GM19238 (cell line): Measurements from ENCODE around the gene NUDT19.
"Not testable (repeated sequence)": the region's sequence is repeated elsewhere in the genome, so short reads cannot be mapped to it uniquely, and the experiment has no call there.

Experiments used
- DNase-seq: peaks from one replicate; pipeline ENCODE4 v3.0.0; 2011; ENCODE audit warnings: low spot score; ENCODE audit not compliant: insufficient read length

The NUDT19 gene

DNA sequence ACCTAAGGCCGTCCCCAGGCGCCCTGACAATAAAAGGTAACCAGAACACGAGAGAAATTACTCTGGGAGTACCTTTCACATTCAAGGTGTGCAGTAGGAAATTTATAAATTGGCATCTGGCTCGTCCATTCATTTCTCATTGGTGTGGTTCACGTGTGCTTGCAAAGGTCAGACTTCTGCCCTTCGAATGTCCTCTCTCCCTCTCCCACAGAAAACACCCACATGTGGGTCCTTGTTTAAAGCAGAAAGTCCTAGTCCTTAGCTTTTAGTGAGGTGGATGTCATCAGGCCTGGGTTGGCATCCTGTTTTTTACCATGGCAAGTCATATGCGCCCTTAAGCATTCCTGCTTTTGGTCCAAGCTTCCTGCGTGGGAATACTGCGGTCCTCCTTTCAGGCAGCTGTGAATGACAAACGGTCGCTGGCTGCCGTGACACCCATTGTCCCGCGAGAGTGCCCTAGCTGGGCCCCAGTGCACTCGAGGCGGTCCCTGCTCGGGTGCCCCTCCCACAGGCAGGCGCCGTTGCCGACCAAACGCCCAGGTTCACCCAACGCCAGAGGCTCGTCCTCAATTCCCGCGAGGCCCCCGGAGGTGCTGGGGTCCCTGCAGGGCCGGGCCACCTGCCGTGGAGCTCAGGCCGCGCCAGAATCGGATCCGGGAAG is at the start of gene NUDT19:
NUDT19 (plus strand) TSS at position 531 of the 661 bp plus-strand sequence. CDS start 140 bp downstream, outside the sequence.
- peak; percentile 87 for DNase-seq

DNA sequence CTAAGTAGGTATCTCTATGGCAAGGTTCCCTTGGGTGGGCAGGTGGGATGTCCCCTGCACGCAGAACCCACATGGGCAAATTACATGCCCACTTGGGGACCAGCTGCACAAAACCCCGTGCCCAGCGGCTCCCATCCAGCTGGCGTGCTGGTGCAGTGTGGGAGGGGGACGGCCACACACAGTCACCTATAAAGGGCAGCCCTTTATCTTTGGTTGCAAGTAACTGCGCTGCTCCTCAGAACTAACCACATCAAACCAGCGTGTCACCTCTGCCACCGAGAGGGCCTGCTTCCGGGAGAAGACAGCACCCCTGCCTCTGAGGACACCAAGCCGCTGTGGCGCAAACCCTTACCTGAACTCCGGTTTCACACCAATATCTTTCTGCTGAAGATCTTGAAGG is 48.9 kb upstream of the NUDT19 start:
- no peak for DNase-seq

DNA sequence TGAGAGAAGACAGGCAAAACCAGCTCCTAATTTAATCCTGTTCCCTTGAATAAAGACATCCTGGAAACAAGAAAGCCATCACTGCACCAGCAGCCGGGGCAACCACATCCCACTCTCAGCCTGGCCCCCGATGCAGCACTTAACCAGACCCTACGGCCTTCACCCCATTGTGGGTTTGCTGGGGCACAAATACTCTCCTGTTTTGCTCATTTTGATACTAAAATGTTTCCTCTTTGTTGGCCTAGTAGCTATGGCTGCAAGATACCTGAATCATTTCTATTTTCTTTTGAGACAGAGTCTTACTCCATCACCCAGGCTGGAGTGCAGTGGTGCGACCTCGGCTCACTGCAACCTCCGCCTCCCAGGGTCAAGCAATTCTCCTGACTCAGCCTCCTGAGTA is 45.1 kb upstream of the NUDT19 start:
- no peak for DNase-seq

DNA sequence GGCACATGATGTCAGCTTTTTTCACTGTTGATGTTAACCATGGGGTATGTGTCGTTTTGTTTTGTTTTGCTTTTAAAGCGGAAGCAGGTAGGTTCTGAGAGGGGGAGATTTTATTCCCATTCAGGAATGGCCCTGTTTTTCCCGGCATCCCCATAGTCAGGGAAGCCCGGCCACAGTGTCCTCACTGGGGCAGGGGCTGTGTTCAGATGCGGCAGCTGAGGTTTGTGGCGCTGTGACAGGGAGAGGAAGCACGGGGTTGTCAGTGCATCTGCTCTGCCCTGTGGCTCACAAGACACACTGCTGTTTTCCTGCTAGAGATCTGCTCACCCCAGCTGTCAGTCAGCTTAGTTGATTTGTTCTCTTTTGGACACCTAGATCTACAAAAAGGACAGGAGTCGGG is 44.3 kb upstream of the NUDT19 start:
- no peak for DNase-seq

DNA sequence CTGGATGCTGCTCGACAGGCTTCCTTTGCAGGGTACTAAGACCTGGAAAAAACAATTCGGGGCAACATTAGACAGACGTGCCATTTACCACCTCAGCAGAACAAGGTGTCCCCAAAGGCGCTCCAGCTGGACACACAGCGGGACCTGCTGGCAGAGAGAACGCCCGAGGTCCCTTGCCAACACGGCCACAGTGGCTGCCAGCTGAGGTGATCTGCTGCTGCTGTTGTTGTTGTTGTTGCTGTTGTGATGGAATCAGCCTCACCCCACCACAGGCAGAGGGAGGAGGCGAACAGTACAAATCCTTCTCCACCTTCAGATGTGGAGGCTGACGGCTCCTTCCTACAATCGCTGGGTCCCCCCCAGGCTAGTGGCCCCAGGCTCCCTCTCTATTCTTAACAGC is 41.9 kb upstream of the NUDT19 start:
- no peak for DNase-seq

DNA sequence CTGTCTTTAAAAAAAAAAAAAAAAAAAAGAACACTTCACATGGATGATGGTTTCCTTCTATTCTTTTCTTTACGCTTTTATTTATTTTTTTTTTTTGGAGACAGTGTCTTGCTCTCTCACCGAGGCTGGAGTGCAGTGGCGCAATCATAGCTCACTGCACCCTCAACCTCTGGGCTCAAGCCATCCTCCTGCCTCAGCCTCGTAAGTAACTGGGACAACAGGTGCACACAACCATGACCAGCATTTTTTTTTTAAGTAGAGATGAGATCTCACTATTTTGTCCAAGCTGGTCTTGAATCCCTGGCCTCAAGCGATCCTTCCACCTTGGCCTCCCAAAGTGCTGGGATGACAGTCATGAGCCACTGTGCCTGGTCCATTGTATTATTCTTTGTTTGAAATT is 41.0 kb upstream of the NUDT19 start:
- no peak for DNase-seq

DNA sequence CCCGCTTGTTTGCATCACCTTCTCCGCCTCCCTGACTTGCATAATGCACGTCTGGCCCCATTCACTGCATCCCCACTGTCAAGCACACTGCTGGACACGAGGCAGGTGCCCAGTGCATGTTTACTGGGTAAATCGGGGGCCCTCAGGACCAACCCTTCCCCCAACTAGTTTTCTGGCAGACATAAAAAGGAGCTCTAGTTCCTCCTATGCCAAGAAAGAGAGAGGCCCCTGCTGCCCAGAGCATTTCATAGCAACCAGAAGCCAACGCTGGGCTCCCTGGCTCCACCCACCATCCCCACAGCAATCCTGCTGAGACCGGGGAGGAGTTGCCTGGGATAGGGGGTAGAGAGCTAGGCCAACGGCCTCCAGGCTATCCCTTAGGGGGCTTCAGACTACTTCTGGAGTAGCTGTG is 39.9 kb upstream of the NUDT19 start:
- no peak for DNase-seq

DNA sequence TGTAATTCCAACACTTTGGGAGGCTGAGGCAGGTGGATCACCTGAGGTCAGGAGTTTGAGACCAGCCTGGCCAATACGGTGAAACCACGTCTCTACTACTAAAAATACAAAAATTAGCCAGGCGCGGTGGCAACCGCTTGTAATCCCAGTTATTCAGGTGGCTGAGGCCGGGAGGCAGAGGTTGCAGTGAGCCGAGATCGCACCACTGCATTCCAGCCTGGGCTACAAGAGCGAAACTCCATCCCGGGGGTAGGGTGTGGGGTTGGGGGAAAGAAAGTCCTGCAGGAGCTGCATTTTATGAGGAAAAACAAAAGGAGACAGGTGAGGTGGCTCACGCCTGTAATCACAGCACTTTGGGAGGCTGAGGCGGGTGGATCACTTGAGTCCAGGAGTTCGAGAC is 39.3 kb upstream of the NUDT19 start:
- not testable (repeated sequence) for DNase-seq

DNA sequence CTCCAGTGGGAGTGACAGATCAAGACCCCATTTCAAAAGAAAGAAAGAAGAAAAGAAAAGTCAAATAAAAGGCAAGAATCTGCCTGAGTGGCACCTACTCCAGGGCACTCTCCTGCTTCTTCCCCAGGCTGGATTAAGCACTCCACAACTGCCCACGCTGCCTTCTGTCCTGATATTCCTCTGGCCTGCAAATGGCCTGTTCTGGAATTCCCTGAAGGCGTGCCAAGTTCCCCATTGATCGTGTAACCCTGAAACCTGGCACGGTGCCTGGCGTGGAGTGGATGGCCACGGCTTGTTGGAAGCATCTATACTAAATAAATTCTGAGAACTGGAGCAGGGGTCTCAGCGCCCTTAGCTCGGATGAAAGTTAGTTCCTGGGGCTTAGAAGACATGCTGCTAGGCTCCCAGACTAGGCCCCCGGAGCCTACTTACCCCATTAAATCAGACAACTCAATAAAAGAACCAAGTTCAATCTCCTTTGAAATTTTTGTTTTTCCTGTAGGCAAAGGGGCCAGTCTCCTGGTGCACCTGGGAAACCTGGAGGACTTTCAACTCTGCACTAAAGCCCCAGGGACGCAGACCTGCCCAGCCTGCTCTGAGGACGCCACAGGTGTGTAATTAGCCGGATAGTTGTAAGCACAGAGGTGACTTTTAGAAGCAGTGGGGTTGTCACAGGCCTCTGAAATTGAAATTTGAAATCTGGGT is 38.6 kb upstream of the NUDT19 start:
- no peak for DNase-seq

DNA sequence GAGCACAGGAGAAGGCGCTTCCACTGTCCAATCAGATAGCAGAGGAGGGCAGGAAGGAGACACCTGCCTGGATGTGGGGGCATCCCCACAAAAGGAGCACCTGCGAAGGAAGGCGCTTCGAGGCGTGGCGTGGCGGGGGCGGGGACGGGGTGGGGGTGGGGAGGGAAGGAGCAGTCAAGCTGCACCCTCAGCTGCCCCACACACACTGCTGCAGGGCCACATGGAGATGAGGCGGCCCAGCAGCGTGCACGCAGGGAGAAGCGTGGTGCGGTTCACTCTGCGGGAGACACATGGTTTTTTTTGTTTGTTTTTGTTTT is 38.1 kb upstream of the NUDT19 start:
- DNase-seq, result no peak

DNA sequence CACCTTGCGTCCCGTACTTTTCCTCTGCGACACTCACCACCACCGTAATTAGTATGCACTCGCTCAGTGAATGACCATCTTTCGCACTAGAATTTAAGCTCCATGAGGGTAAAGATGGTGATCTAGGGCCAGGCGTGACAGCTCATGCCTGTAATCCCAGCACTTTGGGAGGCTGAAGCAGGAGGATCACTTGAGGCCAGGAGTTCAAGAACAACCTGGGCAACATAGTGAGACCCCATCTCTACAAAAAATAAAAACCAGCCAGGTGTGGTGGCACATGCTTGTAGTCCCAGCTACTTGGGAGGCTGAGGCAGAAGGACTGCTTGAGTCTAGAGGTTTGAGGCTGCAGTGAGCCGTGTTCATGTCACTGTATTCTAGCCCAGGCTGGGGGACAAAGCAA is 35.2 kb upstream of the NUDT19 start:
- not testable (repeated sequence) for DNase-seq

DNA sequence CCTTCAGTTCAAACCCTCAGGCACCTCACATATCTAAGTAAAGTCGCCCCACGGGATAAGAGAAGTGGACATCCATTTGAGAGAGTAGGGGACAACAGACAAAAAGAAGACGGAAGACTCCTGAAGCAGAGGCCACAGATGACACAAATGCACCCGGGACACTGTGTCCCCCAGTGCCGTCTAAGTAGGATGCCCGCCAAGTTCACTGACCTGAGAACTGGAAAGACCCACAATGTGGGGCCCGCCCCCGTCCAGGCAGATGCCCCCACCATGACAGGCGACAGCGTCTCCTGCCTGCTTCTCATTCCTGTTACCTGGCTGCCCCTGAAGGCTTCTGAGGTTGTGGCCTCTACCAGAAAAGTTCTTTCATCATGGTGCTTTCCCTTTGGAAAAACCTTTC is 33.5 kb upstream of the NUDT19 start:
- no peak for DNase-seq

DNA sequence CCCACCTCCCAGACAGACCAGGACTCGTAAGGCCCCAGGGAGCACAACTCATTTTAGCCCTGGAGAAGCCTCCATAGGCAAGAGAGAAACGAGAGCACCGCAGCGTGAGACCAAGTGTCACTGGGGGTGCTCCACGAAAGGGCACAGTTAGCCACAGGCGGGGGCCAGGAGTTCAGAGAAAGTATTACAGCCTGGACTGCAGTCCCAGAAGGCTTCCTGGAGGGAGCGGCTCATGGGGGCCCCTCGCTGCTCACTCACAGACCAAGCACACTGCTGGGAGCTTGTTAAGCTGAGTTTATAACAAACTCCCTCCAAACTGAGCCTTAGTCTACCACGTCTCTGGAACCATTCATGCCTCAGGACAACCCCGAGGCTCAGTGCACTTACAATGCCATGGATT is 33.1 kb upstream of the NUDT19 start:
- no peak for DNase-seq

DNA sequence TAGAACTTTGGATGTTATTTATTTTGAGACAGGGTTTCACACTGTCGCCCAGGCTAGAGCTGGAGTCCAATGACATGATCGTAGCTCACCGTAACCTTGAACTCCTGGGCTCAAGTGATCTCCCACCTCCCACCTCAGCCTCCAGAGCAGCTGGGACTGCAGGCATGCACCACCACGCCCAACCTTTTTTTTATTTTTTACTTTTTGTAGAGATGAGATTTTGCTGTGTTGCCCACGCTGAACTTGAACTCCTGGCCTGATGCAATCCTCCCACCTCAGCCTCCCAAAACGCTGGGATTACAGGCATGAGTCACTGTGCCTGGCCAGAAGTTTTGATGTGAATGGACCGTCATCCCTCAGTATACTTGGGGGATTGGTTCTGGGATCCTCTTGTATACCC is 30.3 kb upstream of the NUDT19 start:
- DNase-seq, result no peak

DNA sequence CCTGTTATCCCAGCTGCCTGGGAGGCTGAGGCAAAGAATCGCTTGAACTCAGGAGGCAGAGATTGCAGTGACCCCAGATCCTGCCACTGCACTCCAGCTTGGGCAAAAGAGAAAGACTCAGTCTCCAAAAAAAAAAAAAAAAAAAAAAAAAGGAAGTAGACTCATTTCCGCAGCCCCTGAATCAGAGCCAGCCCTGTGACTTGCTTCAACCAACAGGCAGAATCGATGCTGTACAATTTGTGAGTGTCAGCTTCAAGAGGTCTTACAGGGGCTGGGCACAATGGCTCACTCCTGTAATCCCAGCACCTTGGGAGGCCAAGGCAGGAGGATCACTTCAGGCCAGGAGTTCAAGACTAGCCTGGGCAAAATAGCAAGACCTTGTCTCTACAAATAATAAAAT is 29.4 kb upstream of the NUDT19 start:
- DNase-seq, result no peak

DNA sequence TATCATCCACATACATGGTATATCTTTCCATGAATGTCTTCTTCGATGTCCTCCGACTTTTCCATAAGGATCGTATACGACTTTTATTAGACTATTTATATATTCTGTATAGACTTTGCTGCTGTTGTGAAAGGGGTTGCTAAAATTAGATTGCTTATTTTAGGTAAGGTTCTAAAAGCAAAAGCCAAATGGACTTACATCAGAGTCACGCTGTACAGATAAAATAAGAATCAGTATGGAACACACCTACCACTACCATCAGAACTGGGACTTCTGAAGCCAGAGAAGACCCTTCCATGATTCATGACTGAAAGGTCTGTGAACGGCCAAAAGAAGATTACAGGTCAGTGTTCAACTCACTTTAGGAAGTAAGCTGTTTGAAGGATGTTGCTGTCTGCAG is 25.5 kb upstream of the NUDT19 start:
- DNase-seq, result no peak

DNA sequence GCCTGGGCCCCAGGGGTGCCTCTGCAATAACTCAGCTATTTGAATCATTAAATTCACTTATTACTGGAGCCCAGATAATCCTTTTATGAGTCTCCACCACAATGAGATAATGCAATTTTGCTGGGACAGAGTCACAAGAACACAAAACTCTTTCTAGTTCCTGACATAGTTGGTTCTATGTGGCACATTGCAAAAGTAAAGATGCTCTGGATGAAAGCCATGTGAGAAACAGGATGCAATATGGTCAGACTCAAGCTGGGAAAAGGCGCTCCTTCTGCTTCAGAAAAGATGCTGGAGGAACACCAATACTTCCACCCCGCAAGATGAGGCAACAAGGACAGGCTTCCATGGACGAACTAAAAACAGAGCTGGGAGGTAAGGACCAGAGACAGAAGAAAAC is 22.3 kb upstream of the NUDT19 start:
- no peak for DNase-seq

DNA sequence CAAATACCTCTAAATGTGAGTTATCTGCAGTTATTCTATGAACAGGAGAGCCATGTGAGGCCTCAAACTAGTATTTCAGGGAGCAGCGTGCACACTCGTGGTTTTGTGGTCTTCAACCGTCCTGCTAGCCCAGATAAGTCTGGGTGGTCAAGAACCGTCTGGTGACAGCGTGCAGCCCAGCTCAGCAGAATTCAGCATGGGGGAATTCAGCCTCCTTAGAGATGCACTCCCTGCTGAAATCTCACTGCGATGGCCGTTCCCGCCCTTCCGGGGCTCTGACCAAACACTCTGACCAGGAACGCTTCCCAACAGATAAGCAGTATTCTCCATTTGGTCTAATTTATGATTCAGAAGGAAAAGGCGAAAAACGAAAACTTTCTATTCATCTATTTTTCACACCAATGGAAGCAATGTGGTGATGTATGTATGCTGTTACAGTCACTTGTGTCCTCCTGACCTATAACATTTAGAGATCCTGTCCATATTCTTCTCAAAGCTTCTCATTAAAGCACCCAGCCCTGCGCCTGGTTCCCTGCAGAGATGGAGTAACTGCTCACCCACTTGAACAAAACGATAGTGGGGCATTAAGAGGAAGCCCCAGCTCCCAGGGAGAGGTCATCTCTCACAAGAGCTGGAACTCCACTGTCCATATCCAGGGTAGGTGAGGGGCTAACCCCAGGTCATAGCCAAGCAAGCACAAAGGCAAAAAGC is 19.6 kb upstream of the NUDT19 start:
- DNase-seq, result no peak

DNA sequence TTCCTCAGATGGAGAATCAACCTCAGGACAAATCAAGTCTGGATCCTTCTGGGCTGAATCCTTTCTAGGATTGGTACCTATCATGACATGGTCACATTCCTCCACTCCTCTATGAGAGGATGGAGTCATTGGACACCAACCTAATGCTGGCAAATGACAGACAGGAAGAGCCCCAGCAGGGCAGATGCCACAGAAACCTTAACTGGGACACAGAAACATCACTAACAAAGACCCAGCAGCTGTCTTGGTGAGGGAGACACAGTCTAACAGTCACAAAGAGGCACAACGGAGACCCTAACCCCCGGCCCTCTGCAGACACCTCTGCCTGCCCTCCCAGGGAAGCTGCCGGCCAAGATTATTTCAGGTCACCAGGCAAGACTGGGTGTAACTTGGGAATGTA is 18.8 kb upstream of the NUDT19 start:
- DNase-seq, result no peak

DNA sequence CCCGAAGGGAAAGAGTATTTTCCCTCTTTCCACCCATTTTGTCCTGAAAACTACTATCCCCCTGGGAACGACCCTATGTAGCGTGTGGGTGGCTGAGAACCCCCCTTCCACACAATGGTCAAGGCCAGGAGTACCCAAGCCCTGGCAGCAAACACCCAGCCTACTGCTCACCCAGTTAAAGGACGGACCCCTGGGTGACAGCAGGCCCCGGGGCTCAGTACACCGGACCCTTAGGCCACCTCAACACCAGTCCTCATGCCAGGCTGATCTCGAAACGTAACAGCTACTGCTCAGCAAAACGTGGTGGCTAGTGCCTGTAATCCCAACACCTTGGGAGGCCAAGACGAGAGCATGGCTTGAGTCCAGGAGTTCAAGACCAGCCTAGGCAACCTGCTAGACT is 18.0 kb upstream of the NUDT19 start:
- no peak for DNase-seq

DNA sequence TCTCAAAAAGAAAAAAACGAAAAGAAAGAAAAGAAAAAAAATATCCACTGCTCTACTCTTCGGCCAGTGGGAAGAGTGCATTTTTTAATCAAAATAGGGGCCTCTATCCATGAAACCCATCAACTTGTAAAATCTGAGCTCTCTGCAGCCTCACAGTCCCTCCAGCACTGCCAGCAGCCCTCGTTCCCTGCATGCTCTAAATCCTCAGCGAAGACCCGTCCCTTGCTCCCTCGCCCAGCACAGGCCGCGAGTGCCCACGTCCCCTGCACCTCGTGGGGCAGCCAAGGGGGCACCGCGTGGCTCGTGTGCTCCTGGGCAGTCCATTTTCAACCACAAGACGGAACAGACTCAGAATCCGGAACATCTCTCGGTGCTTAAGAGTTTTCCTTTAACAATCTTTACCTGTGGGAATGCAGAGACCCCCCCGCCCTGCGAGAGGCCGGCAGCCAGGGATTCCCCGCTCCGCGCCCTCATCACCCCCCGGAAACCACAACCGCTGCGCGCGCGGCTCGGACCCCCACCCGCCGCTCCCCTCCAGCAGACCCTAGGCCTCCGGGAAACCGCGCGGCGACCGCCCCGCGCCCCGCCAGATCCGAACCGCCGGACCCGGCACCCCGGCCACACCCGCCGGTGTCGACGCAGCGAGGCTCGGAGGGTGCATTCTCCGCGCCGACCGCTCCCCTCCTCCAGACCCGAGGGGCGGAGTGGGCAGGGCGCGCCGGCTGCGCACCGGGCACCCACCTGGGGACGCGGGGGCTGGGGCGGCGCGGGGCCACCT is 17.3 kb upstream of the NUDT19 start:
- no peak for DNase-seq
